Right hindlimb (tissue), 1 donor: ENCODE measurements around the gene SAE1.

Source experiments
- DNase-seq: peaks from one replicate; pipeline ENCODE4 v3.0.0-alpha.2; 2018

The SAE1 gene

DNA sequence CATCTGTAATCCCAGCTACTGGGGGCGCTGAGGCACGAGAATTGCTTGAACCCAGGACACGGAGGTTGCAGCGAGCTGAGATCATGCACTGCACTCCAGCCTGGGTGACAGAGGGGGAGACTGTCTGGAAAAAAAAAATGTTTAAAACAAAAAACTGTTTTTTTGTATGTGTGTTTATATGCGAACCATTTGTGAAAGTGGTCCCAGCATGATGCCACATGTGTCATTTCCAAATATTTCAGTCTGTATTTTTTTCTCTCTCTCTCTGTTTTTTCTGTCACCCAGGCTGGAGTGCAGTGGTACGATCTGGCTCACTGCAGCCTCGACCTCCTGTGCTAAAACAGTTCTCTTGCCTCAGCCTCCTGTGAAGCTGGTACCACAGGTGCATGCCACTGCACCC lies 37.4 kb downstream of the SAE1 start:
- no peak for DNase-seq

DNA sequence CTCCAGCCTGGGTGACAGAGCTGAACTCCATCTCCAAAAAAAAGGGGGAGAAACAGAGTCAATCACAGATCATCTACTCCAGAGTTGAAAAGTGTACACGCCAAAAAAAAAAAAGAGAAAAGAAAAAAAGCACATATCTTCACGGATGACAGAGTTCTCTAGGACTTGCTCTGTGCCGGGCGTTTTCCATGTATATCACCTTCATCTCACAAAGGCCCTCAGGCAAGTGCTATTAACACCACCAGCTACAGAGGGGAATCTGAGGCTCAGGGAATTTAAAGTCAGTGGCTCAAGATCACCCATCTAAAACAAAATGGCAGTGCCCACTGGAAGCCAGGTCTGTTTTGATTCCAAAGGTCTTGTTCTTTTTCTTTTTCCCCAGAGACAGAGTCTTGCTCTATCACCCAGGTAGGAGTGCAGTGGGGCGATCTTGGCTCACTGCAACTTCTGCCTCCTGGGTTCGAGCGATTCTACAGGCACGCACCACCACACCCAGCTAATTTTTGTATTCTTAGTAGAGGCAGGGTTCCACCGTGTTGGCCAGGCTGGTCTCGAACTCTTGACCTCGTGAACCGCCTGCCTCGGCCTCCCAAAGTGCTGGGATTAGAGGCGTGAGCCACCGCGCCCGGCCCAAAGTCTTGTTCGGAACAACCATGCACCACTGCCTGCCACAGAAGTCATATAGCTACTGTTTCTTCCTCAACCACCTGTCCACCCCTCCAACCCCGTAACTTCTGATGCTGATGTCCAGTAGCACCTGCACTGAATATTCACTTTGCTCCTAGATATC lies 42.2 kb downstream of the SAE1 start:
- no peak for DNase-seq

DNA sequence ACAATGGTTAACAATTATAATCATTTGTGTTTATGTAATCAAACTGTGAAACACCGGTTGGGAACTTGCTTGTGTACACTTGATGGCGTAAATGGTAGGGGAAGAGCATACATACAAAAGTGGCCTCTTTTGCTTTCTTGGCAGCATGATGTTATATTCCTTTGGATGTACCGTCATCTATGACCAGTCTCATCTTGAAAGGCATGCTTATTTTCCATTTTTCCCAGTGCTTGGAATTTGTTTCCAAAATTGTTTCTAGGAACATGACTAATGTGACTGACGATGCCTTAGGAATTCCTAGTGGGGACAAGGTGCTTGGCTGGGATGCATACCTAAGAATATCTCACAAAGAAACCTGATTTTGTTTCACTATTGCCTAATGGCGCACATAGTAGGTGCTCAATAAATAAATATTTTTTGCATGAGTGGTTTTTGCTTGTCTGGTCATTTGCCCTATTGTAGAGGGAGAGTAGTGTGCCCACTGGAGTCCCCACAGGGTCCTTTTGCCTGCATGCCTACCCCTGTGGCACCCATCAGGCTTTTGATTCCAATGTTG lies 45.5 kb downstream of the SAE1 start:
- no peak for DNase-seq

DNA sequence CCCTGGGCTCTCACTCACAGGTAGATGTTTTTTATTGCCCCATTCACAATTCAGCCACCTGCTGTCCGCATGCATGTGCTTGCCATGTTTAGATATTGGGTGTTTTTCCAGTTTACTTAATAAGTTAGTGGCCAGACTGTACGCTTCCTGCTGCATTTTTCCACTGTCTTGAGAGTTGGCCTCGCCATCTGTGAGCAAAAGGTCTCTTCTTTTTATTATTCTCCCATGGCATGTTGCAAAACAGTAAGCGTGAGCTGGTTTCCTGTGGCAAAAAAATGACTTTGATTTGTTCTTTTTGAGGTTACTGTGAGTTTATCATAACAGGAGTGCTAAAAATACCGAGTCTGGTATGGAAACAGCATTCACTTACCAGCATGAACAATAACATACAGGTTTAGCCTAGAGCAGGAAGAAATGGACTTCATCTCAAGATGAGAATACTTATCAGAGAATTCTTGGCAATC lies 46.0 kb downstream of the SAE1 start:
- no peak for DNase-seq

DNA sequence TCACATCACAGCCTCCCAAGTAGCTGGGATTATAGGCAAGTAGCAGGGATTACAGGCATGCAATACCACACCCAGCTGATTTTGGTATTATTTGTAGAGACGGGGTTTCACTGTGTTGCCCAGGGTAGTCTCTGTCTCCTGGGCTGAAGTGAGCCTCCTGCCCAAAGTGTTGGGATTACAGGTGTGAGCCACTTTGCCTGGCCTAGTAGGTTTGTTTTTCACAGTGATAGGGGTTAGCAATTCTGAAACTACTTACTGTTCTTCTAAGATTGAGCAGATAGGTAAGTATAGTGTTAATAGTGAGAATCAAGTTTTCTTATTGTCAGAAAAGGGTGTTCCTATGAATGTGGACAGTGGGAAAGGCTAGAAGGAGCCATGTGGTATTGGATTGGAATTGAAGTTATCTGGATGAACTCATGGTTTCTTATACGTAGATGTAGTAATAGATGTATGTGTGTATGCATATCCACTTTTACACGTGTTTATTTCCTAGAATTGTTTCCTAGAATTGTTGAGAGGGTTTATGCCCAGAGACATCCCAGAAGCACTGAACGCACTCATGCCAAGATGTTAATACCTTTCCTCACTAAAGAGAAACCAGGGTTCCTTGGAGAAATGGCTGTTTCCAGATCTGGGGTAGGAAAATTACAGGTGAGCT lies 49.1 kb downstream of the SAE1 start:
- no peak for DNase-seq

DNA sequence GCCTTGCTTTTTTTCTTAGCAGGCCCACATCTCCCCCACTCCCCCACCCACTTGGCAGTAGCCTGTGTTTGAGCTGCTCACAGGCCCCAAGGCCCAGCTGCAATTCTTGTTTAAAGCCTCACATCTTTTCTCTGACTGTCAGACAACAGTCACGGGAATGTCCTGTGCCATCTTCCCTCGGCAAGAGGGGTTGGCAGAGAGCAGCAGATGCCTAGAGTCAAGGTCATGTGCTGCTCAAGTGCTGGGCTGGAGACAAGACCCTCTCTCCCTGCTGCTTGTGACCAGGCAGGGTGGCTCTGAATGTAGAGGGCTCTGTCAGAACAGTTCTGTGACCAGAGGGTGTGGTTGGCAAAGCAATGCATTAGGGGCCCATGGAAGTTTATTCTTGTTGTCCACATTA lies 53.0 kb downstream of the SAE1 start:
- no peak for DNase-seq

DNA sequence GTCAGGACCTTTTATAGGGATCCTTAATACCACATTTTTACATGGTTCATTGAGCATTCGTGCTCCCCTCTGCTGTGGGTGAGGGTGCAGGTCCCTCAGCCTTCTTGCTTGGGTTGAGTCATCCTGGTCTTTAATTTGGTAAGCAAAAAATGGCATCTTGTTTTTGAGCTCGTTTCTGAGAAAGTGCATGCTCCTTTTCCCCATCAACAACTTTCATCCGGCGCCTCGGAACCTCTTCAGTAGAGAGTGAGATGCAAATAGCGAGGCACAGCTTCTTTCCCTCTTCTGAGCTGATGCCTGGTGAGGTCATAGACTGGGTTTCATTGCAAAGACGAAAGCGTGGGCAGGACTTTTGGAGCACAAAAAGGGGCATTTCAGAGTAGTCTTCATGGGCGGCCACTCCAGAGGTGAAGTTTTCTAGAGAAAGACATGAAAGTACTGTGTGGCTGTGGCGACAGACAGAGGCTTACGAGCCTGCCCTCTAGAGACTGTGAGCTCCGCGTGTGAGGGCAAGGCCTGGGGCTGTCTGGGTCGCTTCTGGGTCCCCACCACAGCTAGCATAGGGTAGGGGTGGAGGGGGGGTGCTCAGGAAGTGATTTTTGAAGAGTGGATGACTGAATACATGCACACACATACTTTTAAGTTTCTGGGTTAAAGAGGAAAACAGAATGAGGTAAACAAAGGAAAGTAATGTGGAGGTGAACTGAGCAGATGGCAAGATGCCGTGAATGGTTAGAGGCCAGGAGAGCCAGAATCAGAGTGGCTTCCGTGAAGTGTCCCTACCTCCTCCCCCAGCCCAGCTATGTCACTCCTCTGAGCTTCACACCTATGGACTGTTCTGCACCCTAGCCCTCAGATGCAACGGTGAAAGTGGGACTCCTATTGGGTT lies 56.1 kb downstream of the SAE1 start:
- DNase-seq: no peak

DNA sequence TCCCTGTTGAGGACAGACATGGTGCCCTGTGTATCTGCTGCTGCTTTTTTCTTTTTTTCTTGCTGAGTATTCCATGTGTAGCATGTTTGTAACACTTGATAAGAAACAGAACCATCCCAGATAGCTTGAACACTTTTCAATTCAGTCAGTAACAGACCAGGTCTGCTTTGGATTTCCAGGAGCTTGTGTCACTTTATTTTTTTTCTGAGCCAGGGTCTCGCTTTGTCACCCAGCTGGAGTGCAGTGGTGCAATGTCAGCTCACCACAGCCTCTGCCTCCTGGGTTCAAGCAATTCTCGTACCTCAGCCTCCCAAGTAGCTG lies 56.7 kb downstream of the SAE1 start:
- DNase-seq: no peak

DNA sequence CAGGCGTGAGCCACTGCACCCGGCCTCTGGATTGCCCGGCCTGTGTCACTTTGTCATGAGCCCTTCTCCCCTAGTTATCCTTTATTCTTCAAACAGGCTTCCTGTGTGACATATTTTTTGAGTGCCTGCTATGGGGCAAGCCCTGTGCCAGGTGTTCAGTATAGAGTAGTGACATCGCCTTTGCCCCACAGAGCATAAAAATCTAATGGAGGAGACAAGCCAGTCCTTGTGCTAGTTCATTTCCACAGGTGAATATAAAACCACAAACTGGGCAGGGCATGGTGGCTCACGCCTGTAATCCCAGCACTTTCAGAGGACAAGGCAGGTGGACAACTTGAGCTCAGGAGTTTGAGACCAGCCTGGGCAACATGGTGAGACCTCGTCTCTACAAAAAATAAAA lies 57.2 kb downstream of the SAE1 start:
- DNase-seq: no peak

DNA sequence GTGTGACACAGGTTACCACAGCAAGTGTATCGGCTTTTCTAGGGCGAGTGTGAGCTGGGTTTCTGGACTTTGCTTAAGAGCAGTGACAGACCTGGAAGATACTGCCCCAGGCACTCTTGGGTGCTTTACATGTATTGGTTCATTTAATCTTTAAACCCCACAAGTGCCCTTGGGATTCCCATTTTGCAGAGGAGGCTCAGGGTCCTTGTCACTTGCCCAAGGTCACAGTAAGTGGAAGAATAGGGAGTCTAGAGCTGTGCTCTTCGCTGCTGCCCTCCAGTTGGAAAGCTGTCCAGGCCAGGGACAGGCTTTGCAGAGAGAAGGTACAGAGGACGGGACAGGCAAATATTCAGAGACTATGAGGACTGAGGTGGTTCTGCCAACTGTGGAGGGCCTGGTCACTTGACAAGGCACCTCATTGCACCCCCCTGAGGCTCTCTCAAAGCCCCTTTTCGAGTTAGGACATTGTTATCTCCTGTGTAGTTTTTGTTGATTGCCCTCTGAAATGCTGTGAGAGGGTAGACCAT lies 57.9 kb downstream of the SAE1 start:
- no peak for DNase-seq

DNA sequence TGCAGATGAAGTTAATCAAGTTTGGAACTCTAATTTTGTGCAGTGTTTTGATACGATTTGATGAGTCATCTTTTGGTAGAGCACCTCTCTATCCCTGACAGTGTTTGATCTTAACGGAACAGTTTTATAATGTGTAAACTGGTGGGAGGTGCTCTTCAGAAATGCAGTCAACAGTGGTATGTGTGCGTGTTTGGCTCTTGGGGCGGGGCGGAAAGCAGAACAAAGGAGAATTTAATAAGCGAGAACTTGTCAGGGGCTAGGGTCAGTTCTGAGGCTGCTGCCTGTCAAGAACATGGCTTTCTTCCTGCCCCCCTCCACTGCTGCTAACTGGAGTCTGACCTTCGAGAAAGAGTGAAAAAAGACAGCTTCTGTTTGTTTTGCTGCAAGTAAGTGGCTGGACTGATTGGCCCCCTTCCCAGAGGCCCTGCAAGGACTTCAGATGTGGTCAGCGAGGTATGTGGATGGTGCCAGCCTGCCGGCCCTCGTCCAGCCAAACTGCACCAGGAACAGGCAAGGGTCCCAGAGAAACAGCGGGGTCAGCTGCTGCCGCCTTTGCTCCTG lies 59.6 kb downstream of the SAE1 start:
- DNase-seq: peak; percentile 70

DNA sequence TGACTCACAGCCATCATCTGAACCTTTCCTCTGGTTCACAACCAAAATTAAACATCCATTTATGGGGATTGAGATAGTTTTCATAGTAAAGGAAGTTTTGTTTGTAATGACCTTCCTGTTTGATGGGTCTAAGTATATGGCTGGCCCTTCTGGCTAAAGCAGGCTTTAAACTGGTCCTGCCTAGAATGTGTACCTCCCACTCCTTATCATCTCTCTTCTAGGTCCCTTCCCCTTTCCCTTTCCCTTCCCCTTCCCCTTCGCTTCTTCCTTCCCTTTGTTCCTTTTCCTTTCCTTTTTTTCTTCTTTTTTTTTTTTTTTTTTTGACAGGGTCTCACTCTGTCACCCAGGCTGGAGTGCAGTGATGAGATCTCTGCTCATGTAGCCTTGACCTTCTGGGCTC lies 64.8 kb downstream of the SAE1 start:
- DNase-seq: no peak

DNA sequence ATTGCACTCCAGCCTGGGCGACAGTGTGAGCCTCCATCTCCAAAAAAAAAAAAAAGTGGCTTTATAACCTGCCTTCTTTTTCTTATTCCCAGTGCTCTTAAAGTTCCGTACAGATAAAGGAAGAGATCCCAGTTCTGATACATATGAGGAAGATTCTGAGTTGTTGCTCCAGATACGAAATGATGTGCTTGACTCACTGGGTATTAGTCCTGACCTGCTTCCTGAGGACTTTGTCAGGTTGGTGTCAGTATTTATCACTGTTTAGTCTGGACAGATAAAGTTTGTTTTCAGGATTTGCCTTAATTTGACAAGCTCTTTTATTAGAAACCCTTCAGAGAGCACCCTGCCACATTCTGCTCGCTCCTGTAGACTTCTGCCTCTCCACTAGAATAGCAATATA lies 66.5 kb downstream of the SAE1 start:
- no peak for DNase-seq

DNA sequence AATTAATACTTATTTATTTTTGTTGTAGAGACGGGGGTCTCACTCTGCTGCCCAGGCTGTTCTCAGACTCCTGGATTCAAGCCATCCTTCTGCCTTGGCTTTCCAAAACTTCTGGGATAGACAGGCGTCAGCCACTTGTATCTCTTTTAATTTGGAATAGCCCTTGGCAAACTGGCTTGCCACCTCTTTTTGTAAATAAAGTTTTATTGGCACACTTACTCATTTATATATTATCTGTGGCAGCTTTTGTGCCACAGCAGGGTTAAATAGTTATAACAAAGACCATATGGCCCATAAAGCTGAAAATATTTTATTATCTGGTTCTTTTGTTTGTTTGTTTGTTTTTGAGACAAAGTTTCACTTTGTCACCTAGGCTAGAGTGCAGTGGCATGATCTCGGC lies 69.9 kb downstream of the SAE1 start:
- DNase-seq: no peak

DNA sequence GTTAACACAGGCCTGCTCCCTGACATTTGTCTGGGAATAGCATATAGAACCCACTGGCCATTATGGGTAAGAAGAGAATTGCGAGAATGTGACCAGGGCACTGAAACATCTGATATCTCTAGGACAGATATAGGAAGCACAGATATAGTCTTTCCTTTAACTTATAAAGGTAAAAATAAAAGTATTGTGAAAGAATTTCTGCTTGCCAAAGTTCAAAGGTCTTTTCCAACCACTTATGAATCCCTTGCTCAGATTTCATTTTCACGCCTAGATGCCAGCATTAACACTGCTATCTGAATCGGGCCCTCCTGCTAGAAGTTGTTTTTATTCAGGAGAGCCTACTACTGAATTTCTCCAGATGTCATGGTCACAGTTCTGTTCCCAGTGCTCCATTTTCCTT lies 72.6 kb downstream of the SAE1 start:
- no peak for DNase-seq

DNA sequence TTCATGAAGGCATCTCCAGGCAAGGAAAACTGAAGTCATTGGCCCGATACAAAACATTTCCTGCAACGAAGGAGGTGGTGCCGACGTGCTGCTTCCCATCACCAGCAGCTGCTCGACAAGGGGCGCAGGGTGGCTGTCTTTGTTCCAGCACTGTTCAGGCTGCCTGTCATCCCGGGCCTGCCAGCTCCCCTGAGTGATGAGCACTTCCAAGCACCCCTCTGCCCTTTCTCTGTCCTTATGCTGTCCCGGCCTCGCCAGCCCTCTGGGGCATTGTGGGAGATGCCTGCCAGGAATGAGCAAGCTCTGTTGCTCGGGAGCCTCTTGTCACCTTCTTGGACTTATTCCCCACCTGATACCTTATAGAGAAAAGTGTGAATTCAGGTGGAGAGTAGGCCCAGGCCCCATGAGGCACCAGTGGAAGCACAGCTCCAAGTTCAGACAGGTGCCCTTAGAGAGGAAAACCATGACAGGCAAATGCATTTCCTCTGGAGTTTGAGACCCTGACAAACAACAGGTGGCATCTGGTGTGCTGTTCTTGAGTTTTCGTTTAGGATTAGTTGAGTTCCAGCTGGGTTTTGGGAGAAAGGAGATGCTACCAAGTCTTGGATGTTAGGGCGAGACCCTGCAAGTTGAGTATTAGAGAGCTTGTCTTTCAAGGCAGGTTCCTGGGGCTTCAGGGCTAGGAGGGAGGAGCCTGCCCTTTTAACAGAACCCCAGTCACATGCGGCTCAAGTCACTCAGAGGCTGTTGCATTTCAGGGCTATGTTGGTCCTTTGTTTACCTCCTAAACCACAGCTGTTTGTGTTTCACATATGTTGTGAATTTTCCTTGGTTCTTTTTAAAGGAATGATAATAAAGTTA lies 78.9 kb downstream of the SAE1 start:
- no peak for DNase-seq

DNA sequence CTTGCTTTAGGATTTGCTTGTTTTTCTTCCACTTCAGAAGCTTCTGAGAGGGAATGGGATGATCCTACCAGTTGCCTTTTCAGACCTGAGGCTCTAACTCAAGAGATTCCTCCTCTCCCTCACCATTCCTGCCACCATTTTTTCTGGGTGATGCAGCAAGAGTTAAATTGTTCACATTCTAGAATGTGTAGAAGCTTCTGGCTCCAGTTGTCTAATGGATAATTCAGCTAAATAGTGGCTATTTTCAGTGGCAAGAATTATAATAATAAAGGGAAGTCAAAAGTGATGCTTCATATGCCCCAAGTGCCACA lies 79.5 kb downstream of the SAE1 start:
- no peak for DNase-seq

DNA sequence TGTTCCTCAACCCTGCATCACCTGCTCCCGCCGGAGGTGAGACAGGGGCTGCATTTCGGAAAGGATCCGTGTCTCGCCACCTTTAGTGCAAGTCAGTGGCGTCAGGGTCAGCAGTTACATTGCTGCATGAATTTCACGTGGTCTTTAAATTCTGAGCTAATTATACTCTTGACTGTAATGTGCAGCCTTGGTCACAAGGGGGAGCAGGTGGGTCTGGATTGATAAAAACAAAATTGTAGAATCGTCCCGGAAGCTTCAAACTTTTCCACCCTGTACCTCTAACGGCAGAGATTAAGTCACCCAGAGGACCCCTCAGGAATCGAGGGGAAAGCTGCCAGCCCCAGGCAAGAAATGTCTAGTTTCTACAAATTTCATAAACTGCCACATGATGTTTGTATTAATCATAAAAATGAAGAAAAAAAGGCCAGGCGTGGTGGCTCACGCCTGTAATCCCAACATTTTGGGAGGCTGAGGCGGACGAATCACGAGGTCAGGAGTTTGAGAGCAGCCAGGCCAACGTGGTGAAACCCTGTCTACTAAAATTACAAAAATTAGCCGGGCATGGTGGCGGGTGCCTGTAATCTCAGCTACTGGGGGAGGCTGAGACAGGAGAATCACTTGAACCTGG lies 80.2 kb downstream of the SAE1 start:
- peak; percentile 80 for DNase-seq

DNA sequence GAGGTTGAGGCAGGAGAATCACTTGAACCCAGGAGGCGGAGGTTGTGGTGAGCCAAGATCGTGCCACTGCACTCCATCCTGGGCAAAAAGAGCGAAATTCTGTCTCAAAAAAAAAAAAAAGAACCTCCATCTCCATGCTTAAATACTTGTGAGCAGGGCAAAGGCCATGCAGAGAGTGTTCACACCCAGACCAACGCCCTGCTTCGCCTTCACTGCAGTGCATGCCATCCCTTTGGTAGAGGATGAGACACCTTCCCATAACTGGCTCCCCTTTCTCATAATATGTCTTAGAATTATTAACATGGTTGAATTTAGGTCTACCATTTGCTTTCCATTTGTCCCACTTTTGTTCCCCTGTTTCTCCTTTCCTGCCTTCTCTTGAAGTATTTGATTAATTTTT lies 84.9 kb downstream of the SAE1 start:
- no peak for DNase-seq

DNA sequence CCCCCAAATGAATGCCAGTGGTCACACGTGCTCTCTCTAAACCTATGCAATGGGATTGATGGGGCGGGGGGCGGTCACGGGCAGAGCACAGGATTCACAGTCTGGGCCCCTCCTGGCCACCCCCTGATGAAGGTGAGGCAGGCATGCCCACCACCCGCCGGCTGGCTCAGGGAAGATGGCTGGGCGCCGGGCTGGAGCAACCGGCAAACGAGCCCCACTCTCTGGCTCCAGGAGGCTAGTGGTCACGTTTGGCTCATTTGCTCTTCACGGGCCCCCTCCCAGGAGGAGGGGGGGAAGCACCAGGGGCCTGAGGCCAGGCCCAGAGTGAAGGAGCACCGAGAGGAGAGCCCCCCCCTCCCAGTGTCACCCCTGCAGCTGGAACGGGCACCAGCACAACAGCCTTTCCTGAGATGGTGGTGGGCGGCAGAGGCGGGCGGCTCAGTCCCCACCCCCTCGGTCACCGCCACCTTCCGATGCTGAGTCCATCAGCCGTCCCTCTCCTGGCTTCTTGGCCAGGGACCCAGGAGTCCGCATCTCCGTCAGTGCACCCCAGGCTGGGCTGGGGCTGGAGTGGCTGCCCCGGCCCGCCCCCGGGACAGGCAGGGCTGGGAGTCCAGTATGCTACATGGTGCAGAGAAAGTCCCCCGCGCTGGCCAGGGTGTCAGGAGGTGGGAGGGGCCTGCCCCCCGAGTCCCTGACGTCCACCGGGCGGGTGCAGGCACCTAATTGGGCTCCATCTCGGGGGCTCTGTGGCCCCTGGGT lies 90.6 kb downstream of the SAE1 start:
- DNase-seq: no peak

DNA sequence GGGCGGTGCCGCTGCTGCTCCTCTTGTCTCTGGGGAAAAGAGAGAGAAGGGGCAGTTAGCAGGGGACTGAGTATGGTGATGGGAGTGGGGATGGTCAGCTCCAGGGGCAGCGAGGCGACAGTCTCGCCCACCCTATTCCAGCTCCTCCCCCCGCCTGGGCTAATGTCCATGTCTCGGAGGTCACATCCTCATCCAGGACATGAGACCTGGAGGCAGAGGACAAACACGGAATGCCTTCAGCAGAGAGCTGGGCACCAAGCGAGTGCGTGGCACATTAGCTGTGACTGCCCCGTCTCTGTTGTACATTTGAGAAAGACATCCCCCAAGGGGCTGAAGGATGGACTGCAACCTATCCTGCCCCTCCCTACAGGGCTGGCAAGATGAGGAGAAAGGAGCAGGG lies 91.3 kb downstream of the SAE1 start:
- DNase-seq: no peak
